ENCODE results near the gene SPDYE2.
A peak's percentile ranks its signal among the peaks of the same experiment; 100 is the strongest.
"Not testable (repeated sequence)": the region's sequence is repeated elsewhere in the genome, so short reads cannot be mapped to it uniquely, and the experiment has no call there.

SPDYE2 gene

GRCh38 chr7:102546353-102546752, 4.7 kb upstream of the SPDYE2 start:
- not testable (repeated sequence) for H3K4me3 ChIP-seq (ENCODE audit: low read length); H3K27ac ChIP-seq (ENCODE audit: low read depth, low read length); H3K9ac ChIP-seq (ENCODE audit: low read length); H3K27me3 ChIP-seq (ENCODE audit: control insufficient read depth, insufficient read depth, low read length); H3K36me3 ChIP-seq (ENCODE audit: control insufficient read depth, insufficient read depth, low read length); H3K4me1 ChIP-seq (ENCODE audit: control insufficient read depth, insufficient read depth, low read length)

GRCh38 chr7:102568620-102569019, 17.6 kb downstream of the SPDYE2 start:
- not testable (repeated sequence) for H3K4me1 ChIP-seq (ENCODE audit: control insufficient read depth, insufficient read depth, low read length); H3K27me3 ChIP-seq (ENCODE audit: control insufficient read depth, insufficient read depth, low read length); H3K9ac ChIP-seq (ENCODE audit: low read length); H3K36me3 ChIP-seq (ENCODE audit: control insufficient read depth, insufficient read depth, low read length); H3K4me3 ChIP-seq (ENCODE audit: low read length); H3K27ac ChIP-seq (ENCODE audit: low read depth, low read length)

GRCh38 chr7:102572261-102573239, 21.5 kb downstream of the SPDYE2 start, which contains the start of gene POLR2J3:
TSS of gene POLR2J3 (minus strand) at chr7:102572583. CDS start at chr7:102572521, 62 bp downstream.
- Histone ChIP-seq H3K27ac (ENCODE audit: low read depth, low read length) (peak within 1 kb of the TSS; percentile 66), H3K4me3 (ENCODE audit: low read length) (peak within 1 kb of the TSS; percentile 78), H3K9ac (ENCODE audit: low read length) (peak within 1 kb of the TSS; percentile 68)

GRCh38 chr7:102574607-102575006, 23.6 kb downstream of the SPDYE2 start:
- not testable (repeated sequence) for H3K36me3 ChIP-seq (ENCODE audit: control insufficient read depth, insufficient read depth, low read length); H3K4me3 ChIP-seq (ENCODE audit: low read length); H3K27ac ChIP-seq (ENCODE audit: low read depth, low read length); H3K4me1 ChIP-seq (ENCODE audit: control insufficient read depth, insufficient read depth, low read length); H3K27me3 ChIP-seq (ENCODE audit: control insufficient read depth, insufficient read depth, low read length); H3K9ac ChIP-seq (ENCODE audit: low read length)

More at GRCh38 chr7:102572261-102573239, 21.5 kb downstream of the SPDYE2 start, which contains the start of gene POLR2J3:
- not testable (repeated sequence) for H3K27me3 ChIP-seq (ENCODE audit: control insufficient read depth, insufficient read depth, low read length); H3K36me3 ChIP-seq (ENCODE audit: control insufficient read depth, insufficient read depth, low read length); H3K4me1 ChIP-seq (ENCODE audit: control insufficient read depth, insufficient read depth, low read length)

GRCh38 chr7:102576363-102576762, 25.3 kb downstream of the SPDYE2 start:
- H3K27me3 ChIP-seq (ENCODE audit: control insufficient read depth, insufficient read depth, low read length); H3K36me3 ChIP-seq (ENCODE audit: control insufficient read depth, insufficient read depth, low read length); H3K9ac ChIP-seq (ENCODE audit: low read length); H3K4me1 ChIP-seq (ENCODE audit: control insufficient read depth, insufficient read depth, low read length); H3K27ac ChIP-seq (ENCODE audit: low read depth, low read length); H3K4me3 ChIP-seq (ENCODE audit: low read length): not testable (repeated sequence)

- H3K9ac ChIP-seq (ENCODE audit: low read length); H3K4me1 ChIP-seq (ENCODE audit: control insufficient read depth, insufficient read depth, low read length); H3K4me3 ChIP-seq (ENCODE audit: low read length); H3K27me3 ChIP-seq (ENCODE audit: control insufficient read depth, insufficient read depth, low read length); H3K36me3 ChIP-seq (ENCODE audit: control insufficient read depth, insufficient read depth, low read length); H3K27ac ChIP-seq (ENCODE audit: low read depth, low read length): not testable (repeated sequence)
These were observed 26.6 kb downstream of the SPDYE2 start for GRCh38 chr7:102577315-102578240.

- H3K4me1 ChIP-seq (ENCODE audit: control insufficient read depth, insufficient read depth, low read length); H3K36me3 ChIP-seq (ENCODE audit: control insufficient read depth, insufficient read depth, low read length); H3K9ac ChIP-seq (ENCODE audit: low read length); H3K27ac ChIP-seq (ENCODE audit: low read depth, low read length); H3K4me3 ChIP-seq (ENCODE audit: low read length); H3K27me3 ChIP-seq (ENCODE audit: control insufficient read depth, insufficient read depth, low read length): not testable (repeated sequence)
These were observed 27.5 kb downstream of the SPDYE2 start for GRCh38 chr7:102578486-102578885.

- H3K4me1 ChIP-seq (ENCODE audit: control insufficient read depth, insufficient read depth, low read length); H3K27me3 ChIP-seq (ENCODE audit: control insufficient read depth, insufficient read depth, low read length); H3K4me3 ChIP-seq (ENCODE audit: low read length); H3K9ac ChIP-seq (ENCODE audit: low read length); H3K27ac ChIP-seq (ENCODE audit: low read depth, low read length); H3K36me3 ChIP-seq (ENCODE audit: control insufficient read depth, insufficient read depth, low read length): not testable (repeated sequence)
These were observed 30.7 kb downstream of the SPDYE2 start for GRCh38 chr7:102581722-102582121.

- H3K4me1 ChIP-seq (ENCODE audit: control insufficient read depth, insufficient read depth, low read length), result not testable (repeated sequence)
These were observed 32.5 kb downstream of the SPDYE2 start for GRCh38 chr7:102583495-102583894.

GRCh38 chr7:102589857-102590256, 38.8 kb downstream of the SPDYE2 start:
- H3K27ac ChIP-seq (ENCODE audit: low read depth, low read length); H3K36me3 ChIP-seq (ENCODE audit: control insufficient read depth, insufficient read depth, low read length); H3K4me1 ChIP-seq (ENCODE audit: control insufficient read depth, insufficient read depth, low read length); H3K4me3 ChIP-seq (ENCODE audit: low read length); H3K27me3 ChIP-seq (ENCODE audit: control insufficient read depth, insufficient read depth, low read length); H3K9ac ChIP-seq (ENCODE audit: low read length): not testable (repeated sequence)

More at GRCh38 chr7:102583495-102583894, 32.5 kb downstream of the SPDYE2 start:
- not testable (repeated sequence) for H3K27ac ChIP-seq (ENCODE audit: low read depth, low read length); H3K36me3 ChIP-seq (ENCODE audit: control insufficient read depth, insufficient read depth, low read length); H3K4me3 ChIP-seq (ENCODE audit: low read length); H3K27me3 ChIP-seq (ENCODE audit: control insufficient read depth, insufficient read depth, low read length); H3K9ac ChIP-seq (ENCODE audit: low read length)

- H3K4me3 ChIP-seq (ENCODE audit: low read length); H3K27me3 ChIP-seq (ENCODE audit: control insufficient read depth, insufficient read depth, low read length); H3K36me3 ChIP-seq (ENCODE audit: control insufficient read depth, insufficient read depth, low read length); H3K27ac ChIP-seq (ENCODE audit: low read depth, low read length); H3K9ac ChIP-seq (ENCODE audit: low read length); H3K4me1 ChIP-seq (ENCODE audit: control insufficient read depth, insufficient read depth, low read length): not testable (repeated sequence)
These were observed 41.5 kb downstream of the SPDYE2 start for GRCh38 chr7:102592477-102593019.

- not testable (repeated sequence) for H3K27ac ChIP-seq (ENCODE audit: low read depth, low read length); H3K27me3 ChIP-seq (ENCODE audit: control insufficient read depth, insufficient read depth, low read length); H3K4me3 ChIP-seq (ENCODE audit: low read length); H3K9ac ChIP-seq (ENCODE audit: low read length); H3K36me3 ChIP-seq (ENCODE audit: control insufficient read depth, insufficient read depth, low read length); H3K4me1 ChIP-seq (ENCODE audit: control insufficient read depth, insufficient read depth, low read length)
These were observed 42.8 kb downstream of the SPDYE2 start for GRCh38 chr7:102593637-102594334.

Data from rectal smooth muscle tissue (tissue), 1 donor.